Measurements from ENCODE around the gene ROBO4.
A peak's percentile ranks its signal among the peaks of the same experiment; 100 is the strongest.

Gene ROBO4

DNA sequence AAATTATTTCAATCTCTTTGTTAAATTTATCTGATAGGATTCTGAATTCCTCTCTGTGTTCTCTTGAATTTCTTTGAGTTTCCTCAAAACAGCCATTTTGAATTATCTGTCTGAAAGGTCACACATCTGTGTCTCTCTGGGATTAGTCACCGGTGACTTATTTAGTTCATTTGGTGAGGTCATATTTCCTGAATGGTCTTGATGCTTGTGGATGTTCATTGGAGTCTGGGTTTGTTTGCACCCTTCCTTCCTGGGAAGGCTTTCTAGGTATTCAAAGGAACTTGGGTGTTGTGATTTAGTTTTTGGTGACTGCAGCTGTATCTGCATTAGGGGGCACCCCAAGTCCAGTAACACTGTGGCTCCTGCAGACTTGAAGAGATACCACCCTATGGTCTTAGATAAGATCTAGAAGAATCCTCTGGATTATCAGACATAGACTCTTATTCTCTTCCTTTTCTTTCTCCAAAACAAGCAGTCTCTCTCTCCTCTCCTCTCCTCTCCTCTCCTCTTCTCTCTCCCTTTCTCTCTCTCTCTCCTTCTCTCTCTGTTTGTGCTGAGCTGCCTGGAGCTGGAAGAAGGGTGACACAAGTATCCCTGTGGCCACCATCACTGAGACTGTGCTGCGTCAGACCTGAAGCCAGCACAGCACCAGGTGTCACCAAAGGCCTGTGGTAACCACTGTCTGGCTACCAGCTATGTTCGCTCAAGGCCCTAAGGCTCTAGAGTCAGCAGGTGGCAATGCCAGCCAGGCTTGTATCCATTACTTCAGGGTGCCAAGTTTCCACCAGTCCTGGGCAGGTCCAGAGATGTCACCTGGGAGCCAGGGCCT, 18.1 kb upstream of the ROBO4 start:
- DNase-seq (ENCODE audit: extremely low spot score): no peak
- CTCF ChIA-PET: interaction anchor here (1.1 to 2.3 kb wide), 3 partner anchors 11 to 226 kb away, joined by 4 to 9 read pairs (median 6); no protein-coding TSS in a partner anchor
- POLR2A ChIA-PET: no interaction called here

DNA sequence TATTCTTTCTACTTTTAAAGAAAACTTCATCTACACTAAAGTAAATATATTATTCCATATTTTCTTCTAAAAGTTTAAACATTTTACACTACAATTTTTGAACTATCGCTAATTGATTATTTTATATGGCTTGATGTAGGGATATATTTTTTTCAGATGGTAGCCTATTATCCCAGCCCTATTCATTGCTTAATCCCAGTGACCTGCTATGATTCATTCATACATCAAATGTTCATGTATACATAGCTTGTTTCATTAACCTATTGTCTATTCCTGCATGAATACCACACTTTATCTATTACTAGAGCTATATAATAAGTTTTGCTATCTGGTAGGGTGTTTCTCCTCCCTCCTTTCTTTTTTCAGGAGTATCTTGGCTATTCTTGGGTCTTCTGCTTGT, 5.0 kb upstream of the ROBO4 start:
- DNase-seq (ENCODE audit: extremely low spot score): no peak
- ChIA-PET POLR2A (no interaction called here), CTCF (interaction anchor here (1.6 to 1.7 kb wide), 2 partner anchors 25 to 26 kb away, joined by 3 to 4 read pairs; no protein-coding TSS in a partner anchor)
- TF ChIP-seq CTCF (IDR thresholded peaks at IDR 0.05; ENCODE audit: control extremely low read depth, extremely low read depth, low read depth, missing control alignments): no peak

More for the DNA sequence above, 18.1 kb upstream of the ROBO4 start:
- no peak for TF ChIP-seq CTCF (IDR thresholded peaks at IDR 0.05; ENCODE audit: control extremely low read depth, extremely low read depth, low read depth, missing control alignments)

DNA sequence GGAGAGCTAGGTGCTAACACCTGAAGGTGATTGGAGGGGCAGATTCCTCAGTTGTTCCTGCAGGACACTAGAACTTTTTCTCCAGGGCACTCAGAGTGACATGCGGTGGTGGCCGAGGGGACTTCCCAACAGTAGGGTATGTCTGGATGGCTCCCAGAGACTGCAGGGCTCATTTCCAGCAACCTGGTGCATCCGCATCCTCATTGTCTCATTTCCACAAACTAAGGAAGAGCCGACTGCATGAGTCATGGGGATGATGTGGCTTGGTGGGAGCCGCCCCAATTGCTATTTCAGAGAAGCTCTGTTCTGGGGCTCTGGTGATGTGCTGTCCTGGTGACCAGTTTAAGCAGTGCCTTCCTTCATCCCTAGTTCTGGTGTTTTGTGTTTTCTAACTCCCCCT, 2.8 kb upstream of the ROBO4 start:
- ChIA-PET CTCF (interaction anchor here (0.8 kb wide), 1 partner anchor 34 kb away, joined by 3 read pairs; no protein-coding TSS in a partner anchor), POLR2A (no interaction called here)
- DNase-seq (ENCODE audit: extremely low spot score): peak; percentile 1
- TF ChIP-seq CTCF (IDR thresholded peaks at IDR 0.05; ENCODE audit: control extremely low read depth, extremely low read depth, low read depth, missing control alignments): no peak

- DNase-seq (ENCODE audit: extremely low spot score): peak; percentile 5
- POLR2A ChIA-PET: no interaction called here
- CTCF ChIA-PET: interaction anchor here (2.6 kb wide), 1 partner anchor 23 kb away, joined by 8 read pairs; no protein-coding TSS in a partner anchor
- no peak for TF ChIP-seq CTCF (IDR thresholded peaks at IDR 0.05; ENCODE audit: control extremely low read depth, extremely low read depth, low read depth, missing control alignments)
Observed at GRCh38 chr11:124899383-124900145, 1.9 kb upstream of the ROBO4 start.

- no peak for TF ChIP-seq CTCF (IDR thresholded peaks at IDR 0.05; ENCODE audit: control extremely low read depth, extremely low read depth, low read depth, missing control alignments)
- CTCF ChIA-PET: interaction anchor here (1.0 to 2.6 kb wide), 2 partner anchors 10 to 22 kb away, joined by 4 to 8 read pairs; no protein-coding TSS in a partner anchor
- POLR2A ChIA-PET: no interaction called here
- DNase-seq (ENCODE audit: extremely low spot score): no peak
Observed at GRCh38 chr11:124898711-124899110, 1.0 kb upstream of the ROBO4 start.

- ChIA-PET CTCF (interaction anchor here (1.0 to 2.6 kb wide), 2 partner anchors 10 to 22 kb away, joined by 4 to 8 read pairs; no protein-coding TSS in a partner anchor), POLR2A (no interaction called here)
- DNase-seq (ENCODE audit: extremely low spot score): no peak
Observed at GRCh38 chr11:124898263-124898680, 607 bp upstream of the ROBO4 start.

More at GRCh38 chr11:124898263-124898680, 607 bp upstream of the ROBO4 start:
- no peak for TF ChIP-seq CTCF (IDR thresholded peaks at IDR 0.05; ENCODE audit: control extremely low read depth, extremely low read depth, low read depth, missing control alignments)
